Loucy (cell line): Measurements from ENCODE around the gene MYO5B.
A peak's percentile ranks its signal among the peaks of the same experiment; 100 is the strongest.

Experiments used
- H2AFZ ChIP-seq: fragments of 200-600 bp; sonication (generic); 2 replicates; pipeline ENCODE4 v1.6.0; 2016; ENCODE audit warnings: antibody characterized with exemption, mild to moderate bottlenecking, low read length, moderate library complexity
- H3F3A ChIP-seq: fragments of 200-600 bp; 2 replicates; pipeline ENCODE4 v1.6.0; 2016; ENCODE audit warnings: antibody characterized with exemption, low read depth, mild to moderate bottlenecking
- H3K27me3 ChIP-seq: fragments of 200-600 bp; sonication (generic); 2 replicates; pipeline ENCODE4 v1.6.1; 2014; ENCODE audit warnings: low read length, mild to moderate bottlenecking; ENCODE audit not compliant: insufficient read depth, poor library complexity, severe bottlenecking
- H3K36me3 ChIP-seq: fragments of 200-600 bp; sonication (generic); 2 replicates; pipeline ENCODE4 v1.6.1; 2016; ENCODE audit warnings: low read length; ENCODE audit not compliant: insufficient read depth
- H3K4me1 ChIP-seq: fragments of 200-600 bp; sonication (generic); 2 replicates; pipeline ENCODE4 v1.5.1; 2014; ENCODE audit warnings: low read length, mild to moderate bottlenecking; ENCODE audit not compliant: insufficient read depth, poor library complexity, severe bottlenecking
- H3K4me2 ChIP-seq: fragments of 200-600 bp; sonication (generic); 2 replicates; pipeline ENCODE4 v1.6.0; 2014; ENCODE audit warnings: antibody characterized with exemption, low read length, low read depth, mild to moderate bottlenecking; ENCODE audit not compliant: poor library complexity, severe bottlenecking
- H3K4me3 ChIP-seq: fragments of 200-600 bp; sonication (generic); 2 replicates; pipeline ENCODE4 v1.5.1; 2014; ENCODE audit warnings: low read length, mild to moderate bottlenecking, mixed read lengths; ENCODE audit not compliant: poor library complexity, severe bottlenecking
- H3K79me2 ChIP-seq: fragments of 200-600 bp; sonication (generic); 2 replicates; pipeline ENCODE4 v1.6.1; 2014; ENCODE audit warnings: low read length; ENCODE audit not compliant: insufficient read depth
- H3K9ac ChIP-seq: fragments of 200-600 bp; sonication (generic); 2 replicates; pipeline ENCODE4 v1.6.0; 2014; ENCODE audit warnings: mild to moderate bottlenecking, low read depth, low read length, moderate library complexity; ENCODE audit not compliant: poor library complexity, severe bottlenecking
- H3K9me2 ChIP-seq: fragments of 200-600 bp; sonication (generic); replicated peaks from 2 replicates; pipeline ENCODE4 v1.6.1; 2016; ENCODE audit warnings: low read depth, low read length, mixed read lengths
- H3K9me3 ChIP-seq: fragments of 200-600 bp; sonication (generic); 2 replicates; pipeline ENCODE4 v1.6.1; 2014; ENCODE audit warnings: mild to moderate bottlenecking, antibody characterized with exemption, low read length, low read depth; ENCODE audit not compliant: insufficient read depth
- H4K20me1 ChIP-seq: fragments of 200-600 bp; sonication (generic); 2 replicates; pipeline ENCODE4 v1.6.0; 2014; ENCODE audit warnings: antibody characterized with exemption, low read length, mild to moderate bottlenecking; ENCODE audit not compliant: insufficient read depth, poor library complexity, severe bottlenecking
- EZH2phosphoT487 ChIP-seq: fragments of 200-600 bp; IDR thresholded peaks from 2 replicates; pipeline ENCODE4 v1.6.1; 2018; ENCODE audit warnings: antibody characterized with exemption, mild to moderate bottlenecking, moderate library complexity, borderline replicate concordance
- TF ChIP-seq, protein P1 (sequence below): fragments of 200-600 bp; sonication (generic); conservative IDR thresholded peaks from 2 replicates; pipeline ENCODE4 v1.5.1; 2014; ENCODE audit warnings: mild to moderate bottlenecking, antibody characterized with exemption, low read length

Gene MYO5B

DNA sequence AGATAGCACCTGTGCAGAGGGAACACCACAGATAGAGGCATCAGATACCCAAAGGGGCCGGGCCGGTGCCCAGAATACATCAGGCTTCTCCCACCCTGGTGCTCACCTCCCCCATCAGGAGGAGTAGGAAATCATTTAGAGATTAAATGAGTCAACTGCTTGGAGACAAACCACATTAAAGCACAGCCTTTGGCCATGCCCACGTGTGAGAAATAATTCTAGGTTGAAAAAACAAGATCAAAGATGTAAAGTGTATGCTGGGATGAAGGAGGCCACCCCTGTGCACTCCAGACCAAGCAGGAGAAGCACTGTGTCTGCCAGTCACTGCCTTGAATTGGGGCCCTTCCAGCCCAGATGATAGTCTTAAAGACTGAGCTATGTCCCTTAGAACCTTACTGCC is 228.9 kb downstream of the MYO5B start:
- Histone ChIP-seq H3F3A (no peaks in the 10 kb centered on the region), H3K9me3 (no peaks in the 10 kb centered on the region), H4K20me1 (no peaks in the 10 kb centered on the region), H2AFZ (no peak overlapping the region), H3K9ac (no peak overlapping the region), H3K79me2 (no peaks in the 10 kb centered on the region), H3K27me3 (no peaks in the 10 kb centered on the region), H3K4me3 (no peak overlapping the region), H3K36me3 (no peaks in the 10 kb centered on the region), H3K4me2 (peak overlapping the region; percentile 46), H3K4me1 (peaks cover 40% of the 10 kb centered on the region), H3K9me2 (no peaks in the 10 kb centered on the region)
- no peak for TF ChIP-seq EZH2phosphoT487
- TF ChIP-seq, protein P1, sequence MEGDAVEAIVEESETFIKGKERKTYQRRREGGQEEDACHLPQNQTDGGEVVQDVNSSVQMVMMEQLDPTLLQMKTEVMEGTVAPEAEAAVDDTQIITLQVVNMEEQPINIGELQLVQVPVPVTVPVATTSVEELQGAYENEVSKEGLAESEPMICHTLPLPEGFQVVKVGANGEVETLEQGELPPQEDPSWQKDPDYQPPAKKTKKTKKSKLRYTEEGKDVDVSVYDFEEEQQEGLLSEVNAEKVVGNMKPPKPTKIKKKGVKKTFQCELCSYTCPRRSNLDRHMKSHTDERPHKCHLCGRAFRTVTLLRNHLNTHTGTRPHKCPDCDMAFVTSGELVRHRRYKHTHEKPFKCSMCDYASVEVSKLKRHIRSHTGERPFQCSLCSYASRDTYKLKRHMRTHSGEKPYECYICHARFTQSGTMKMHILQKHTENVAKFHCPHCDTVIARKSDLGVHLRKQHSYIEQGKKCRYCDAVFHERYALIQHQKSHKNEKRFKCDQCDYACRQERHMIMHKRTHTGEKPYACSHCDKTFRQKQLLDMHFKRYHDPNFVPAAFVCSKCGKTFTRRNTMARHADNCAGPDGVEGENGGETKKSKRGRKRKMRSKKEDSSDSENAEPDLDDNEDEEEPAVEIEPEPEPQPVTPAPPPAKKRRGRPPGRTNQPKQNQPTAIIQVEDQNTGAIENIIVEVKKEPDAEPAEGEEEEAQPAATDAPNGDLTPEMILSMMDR = no peak

DNA sequence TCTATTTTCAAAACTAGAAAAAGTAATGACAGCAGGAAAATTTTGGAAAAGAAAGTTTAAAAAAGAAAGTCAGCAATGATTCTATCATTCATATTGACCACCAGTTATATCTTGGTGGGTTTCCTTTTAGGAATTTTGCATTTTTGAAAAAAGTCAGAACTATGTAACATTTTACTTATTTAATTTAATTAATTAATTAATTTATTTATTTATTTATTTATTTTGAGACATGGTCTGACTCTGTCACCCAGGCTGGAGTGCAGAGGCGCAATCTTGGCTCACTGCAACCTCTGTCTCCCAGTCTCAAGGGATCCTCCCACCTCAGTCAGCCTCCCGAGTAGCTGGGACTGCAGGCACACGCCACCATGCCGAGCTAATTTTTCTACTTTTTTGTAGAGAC is 231.7 kb downstream of the MYO5B start:
- no peak overlapping the region for H3K4me2 ChIP-seq
- no peaks in the 10 kb centered on the region for H3F3A ChIP-seq
- no peak overlapping the region for H3K9ac ChIP-seq
- no peak overlapping the region for H3K4me3 ChIP-seq
- H4K20me1 ChIP-seq = no peaks in the 10 kb centered on the region
- H3K4me1 ChIP-seq = peaks cover 43% of the 10 kb centered on the region
- no peaks in the 10 kb centered on the region for H3K27me3 ChIP-seq
- H3K9me3 ChIP-seq = no peaks in the 10 kb centered on the region
- H3K9me2 ChIP-seq = no peaks in the 10 kb centered on the region
- no peak overlapping the region for H2AFZ ChIP-seq
- TF ChIP-seq, protein P1 = no peak
- TF ChIP-seq EZH2phosphoT487 = no peak
- no peaks in the 10 kb centered on the region for H3K36me3 ChIP-seq
- H3K79me2 ChIP-seq = no peaks in the 10 kb centered on the region

DNA sequence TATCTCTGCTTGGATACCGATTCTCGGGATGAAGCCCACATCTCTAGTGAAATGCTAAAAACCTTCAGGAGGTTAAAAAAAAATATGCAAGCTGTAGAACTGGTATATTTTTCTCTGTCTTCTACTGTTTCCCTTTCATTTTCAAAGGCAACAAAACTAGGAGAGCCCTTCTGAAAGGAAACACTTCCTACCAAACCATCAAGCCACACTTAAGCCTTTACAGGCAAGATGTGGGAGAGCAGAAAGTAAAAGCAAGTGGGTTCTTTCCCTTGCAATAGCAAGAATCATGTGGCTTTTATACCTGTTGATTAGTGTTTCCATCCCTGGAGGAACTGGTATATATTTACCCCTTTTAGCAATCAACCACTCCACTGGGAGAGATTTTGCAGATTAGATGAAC is 233.7 kb downstream of the MYO5B start:
- H3K4me1 ChIP-seq = peaks cover 25% of the 10 kb centered on the region
- no peak overlapping the region for H3K4me3 ChIP-seq
- no peaks in the 10 kb centered on the region for H3K36me3 ChIP-seq
- no peaks in the 10 kb centered on the region for H3F3A ChIP-seq
- no peaks in the 10 kb centered on the region for H3K9me2 ChIP-seq
- H3K9ac ChIP-seq = no peak overlapping the region
- H4K20me1 ChIP-seq = no peaks in the 10 kb centered on the region
- no peak overlapping the region for H2AFZ ChIP-seq
- H3K9me3 ChIP-seq = no peaks in the 10 kb centered on the region
- H3K79me2 ChIP-seq = no peaks in the 10 kb centered on the region
- TF ChIP-seq, protein P1 = no peak
- TF ChIP-seq EZH2phosphoT487 = no peak
- H3K27me3 ChIP-seq = no peaks in the 10 kb centered on the region
- no peak overlapping the region for H3K4me2 ChIP-seq
